Psoas muscle (tissue), 8 donors: Measurements from ENCODE around the gene FBLN1. TPM values are rescaled to one million over a fixed set of nuclear protein-coding genes. Genes with fewer than 3 reads are reported as not detected.

Experiments used
- ATAC-seq, 4 donors: fragments of 200-7000 bp; cut with Tn5 transposase; one replicate each; pipeline ENCODE4 v1.9.1; 2020; ENCODE audit warnings: moderate library complexity in 3 of 4, mild to moderate bottlenecking in 2 of 4
- DNase-seq, 2 donors: peaks; one replicate each; pipeline ENCODE4 v3.0.0-alpha.2; 2020
- H3K27ac ChIP-seq: fragments of 200-600 bp; one replicate; pipeline ENCODE4 v1.8.0; 2022
- H3K27me3 ChIP-seq, 3 donors: fragments of 200-600 bp in 1 of 3; one replicate each; pipeline versions ENCODE4 v1.6.1 to v1.8.0; 2013 to 2022; ENCODE audit warnings: low read length in 2 of 3, mild to moderate bottlenecking in 2 of 3, moderate library complexity in 1 of 3; ENCODE audit not compliant: insufficient read depth in 3 of 3
- H3K36me3 ChIP-seq, 2 donors: fragments of 200-600 bp in 1 of 2; one replicate each; pipeline versions ENCODE4 v1.6.1 to v1.8.0; 2013 to 2022; ENCODE audit warnings: low read depth in 1 of 2, mild to moderate bottlenecking in 1 of 2, moderate library complexity in 1 of 2; ENCODE audit not compliant: insufficient read depth in 1 of 2
- H3K4me1 ChIP-seq: fragments of 200-600 bp; one replicate; pipeline ENCODE4 v1.8.0; 2022
- H3K4me3 ChIP-seq: fragments of 200-600 bp; one replicate; pipeline ENCODE4 v1.8.0; 2022; ENCODE audit warnings: mild to moderate bottlenecking
- H3K9me3 ChIP-seq: fragments of 200-600 bp; one replicate; pipeline ENCODE4 v1.8.0; 2022
- WGBS, 3 donors: extraction: QIAGEN DNeasy Blood & Tissue Kit; methylation state at CpG; one replicate each; pipeline versions ENCODE4 v1.1.6 to v1.1.7; 2013; 5-methylcytosine and 5-hydroxymethylcytosine counted together
- intact Hi-C, 2 donors: fragments of 100-400 bp; cut with DNase I; formaldehyde crosslinking; loops; one replicate each; pipeline versions ENCODE4 v1.11.0 to v1.14.2; 2022
- polyA plus RNA-seq, 3 donors: library from polyadenylated mRNA; stranded (reverse); fragments of 200-250 nt; gene quantifications; one replicate each; pipeline ENCODE4 v1.2.3, GENCODE V29; 2013
- total RNA-seq, 4 donors: library from RNA; stranded (reverse); fragmentation: NEBNext Ultra II Directional in 2 of 4; extraction: Animal tissue kit (Norgen Biotek cat#: 25700) in 2 of 4; gene quantifications; one replicate each; pipeline versions ENCODE4 v1.2.1 to v1.2.4, GENCODE V29; 2021 to 2023
- TF ChIP-seq, protein P1 (sequence below): fragments of 200-600 bp; IDR thresholded peaks from one replicate; pipeline ENCODE4 v1.8.0; 2022; ENCODE audit warnings: antibody characterized with exemption
- donor health status: healthy with polysubstance abuse.
- donor health status: DM: no; HTN: no; CAD: no; lungs with moderate emphysema.
- donor health status: Bipolar disorder and iron deficiency.
- donor health status: healthy.
- donor health status: DM: yes; HTN: yes; CAD: no.
- donor health status: DM: no; HTN: no; CAD: no.
- donor health status: DM: no; HTN: no; CAD: no.
- donor health status: DM: yes; HTN: yes; CAD: no.

Gene FBLN1
- total and polyA plus RNA-seq, 7 donors, result 10.5 to 95.7 (median 19.3) TPM

DNA sequence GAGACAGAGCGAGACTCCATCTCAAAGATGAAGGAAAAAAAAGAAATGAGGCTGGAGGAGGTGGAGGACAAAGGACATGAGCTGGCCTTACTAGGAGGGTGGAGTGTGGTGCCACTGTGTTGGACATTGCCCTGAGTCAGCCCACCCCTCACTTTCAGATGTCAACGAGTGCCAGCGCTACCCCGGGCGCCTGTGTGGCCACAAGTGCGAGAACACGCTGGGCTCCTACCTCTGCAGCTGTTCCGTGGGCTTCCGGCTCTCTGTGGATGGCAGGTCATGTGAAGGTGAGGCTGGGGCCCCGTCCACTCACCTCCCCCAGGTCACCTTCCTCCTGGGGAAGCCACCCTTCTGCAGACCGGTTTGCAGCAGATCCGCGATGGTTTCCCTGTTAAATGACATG lies 40.6 kb downstream of the FBLN1 start:
- Histone ChIP-seq H3K9me3 (no peaks in the 10 kb centered on the region), H3K4me1 (peaks cover 2% of the 10 kb centered on the region), H3K27me3 (peaks cover 0 to 6% (median 0%) of the 10 kb centered on the region in 3 donors), H3K27ac (no peak overlapping the region), H3K36me3 (no peaks in the 10 kb centered on the region), H3K4me3 (no peak overlapping the region)
- DNase-seq (no peak), ATAC-seq (no peak)
- intact Hi-C loops, result no loop called here
- TF ChIP-seq, protein P1, sequence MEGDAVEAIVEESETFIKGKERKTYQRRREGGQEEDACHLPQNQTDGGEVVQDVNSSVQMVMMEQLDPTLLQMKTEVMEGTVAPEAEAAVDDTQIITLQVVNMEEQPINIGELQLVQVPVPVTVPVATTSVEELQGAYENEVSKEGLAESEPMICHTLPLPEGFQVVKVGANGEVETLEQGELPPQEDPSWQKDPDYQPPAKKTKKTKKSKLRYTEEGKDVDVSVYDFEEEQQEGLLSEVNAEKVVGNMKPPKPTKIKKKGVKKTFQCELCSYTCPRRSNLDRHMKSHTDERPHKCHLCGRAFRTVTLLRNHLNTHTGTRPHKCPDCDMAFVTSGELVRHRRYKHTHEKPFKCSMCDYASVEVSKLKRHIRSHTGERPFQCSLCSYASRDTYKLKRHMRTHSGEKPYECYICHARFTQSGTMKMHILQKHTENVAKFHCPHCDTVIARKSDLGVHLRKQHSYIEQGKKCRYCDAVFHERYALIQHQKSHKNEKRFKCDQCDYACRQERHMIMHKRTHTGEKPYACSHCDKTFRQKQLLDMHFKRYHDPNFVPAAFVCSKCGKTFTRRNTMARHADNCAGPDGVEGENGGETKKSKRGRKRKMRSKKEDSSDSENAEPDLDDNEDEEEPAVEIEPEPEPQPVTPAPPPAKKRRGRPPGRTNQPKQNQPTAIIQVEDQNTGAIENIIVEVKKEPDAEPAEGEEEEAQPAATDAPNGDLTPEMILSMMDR, result no peak
- WGBS, 3 donors, result 89 to 96% (median 94%) methylated on average over 12 to 13 of the region's 13 CpGs

DNA sequence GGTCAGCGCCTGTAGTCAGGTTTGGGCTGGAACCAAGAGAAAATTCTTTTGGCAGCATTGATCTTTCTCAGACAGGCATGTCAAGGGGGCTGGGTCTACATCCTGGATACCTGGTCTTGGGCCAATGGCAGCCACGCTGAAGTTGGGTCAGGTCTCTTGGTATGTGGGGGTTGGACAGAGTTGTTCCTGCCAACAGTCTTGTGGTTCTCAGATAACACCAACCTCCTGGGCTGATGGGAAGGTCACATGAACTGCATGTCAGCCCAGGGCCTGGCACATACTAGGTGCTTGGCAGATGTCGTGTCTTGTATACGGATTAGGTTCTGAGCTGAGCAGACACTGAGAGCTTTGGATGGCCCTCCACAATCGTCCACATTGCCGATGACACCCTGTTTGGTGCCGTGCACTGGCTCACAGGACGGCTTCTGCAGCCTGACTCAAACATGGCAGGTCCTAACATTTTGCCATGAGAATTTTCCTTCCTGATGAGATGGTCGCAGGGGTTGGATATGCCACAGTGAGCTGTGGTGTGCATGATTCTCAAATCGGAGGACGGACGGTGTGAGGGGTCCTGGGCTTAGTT lies 42.0 kb downstream of the FBLN1 start:
- 51 to 63% (median 54%) methylated on average over 12 of the region's 12 CpGs for WGBS, 3 donors
- H3K27me3 ChIP-seq, result peaks cover 0 to 6% (median 0%) of the 10 kb centered on the region in 3 donors
- H3K4me1 ChIP-seq, result no peaks in the 10 kb centered on the region
- intact Hi-C loops, result no loop called here
- no peaks in the 10 kb centered on the region for H3K9me3 ChIP-seq
- peak overlapping the region; percentile 48 for H3K27ac ChIP-seq
- TF ChIP-seq, protein P1, result no peak
- peak; percentile 75 to 90 (median 83) for ATAC-seq
- H3K36me3 ChIP-seq, result no peaks in the 10 kb centered on the region
- H3K4me3 ChIP-seq, result no peak overlapping the region
- DNase-seq, result no peak

DNA sequence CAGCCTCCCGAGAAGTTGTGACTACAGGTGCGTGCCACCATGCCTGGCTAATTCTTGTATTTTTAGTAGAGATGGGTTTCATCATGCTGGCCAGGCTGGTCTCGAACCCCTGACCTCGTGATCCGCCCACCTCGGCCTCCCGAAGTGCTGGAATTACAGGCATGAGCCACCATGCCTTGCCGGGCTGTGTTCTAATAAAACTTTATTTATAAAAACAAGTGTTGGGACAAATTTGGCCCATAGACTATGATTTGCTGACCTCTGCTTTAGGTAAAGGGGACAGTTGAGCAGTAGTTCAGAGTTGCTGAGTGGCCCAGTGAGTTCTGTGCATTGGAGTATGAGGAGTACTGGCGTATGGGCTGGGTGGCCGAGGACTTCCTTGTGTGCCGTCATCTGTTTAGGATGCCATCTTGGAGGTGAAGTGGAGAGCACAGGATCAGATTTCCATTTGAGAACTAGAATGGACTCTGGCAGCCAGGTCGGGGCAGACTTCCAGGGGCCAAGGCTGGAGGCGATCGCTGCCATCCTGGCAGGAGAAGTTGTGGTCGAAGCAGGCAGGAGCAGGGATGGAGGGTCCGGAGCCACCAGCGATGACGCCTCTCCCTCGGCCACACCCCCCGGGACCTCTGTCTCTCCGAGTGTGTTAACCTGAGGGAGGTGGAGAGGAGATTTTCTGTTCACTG lies 43.8 kb downstream of the FBLN1 start:
- Histone ChIP-seq H3K36me3 (no peaks in the 10 kb centered on the region), H3K4me1 (no peaks in the 10 kb centered on the region), H3K9me3 (no peaks in the 10 kb centered on the region), H3K27me3 (no peaks in the 10 kb centered on the region), H3K4me3 (no peak overlapping the region), H3K27ac (no peak overlapping the region)
- intact Hi-C loops, result no loop called here
- ATAC-seq, result no peak
- TF ChIP-seq, protein P1, result no peak
- DNase-seq, result no peak
- 74 to 84% (median 76%) methylated on average over 19 to 21 of the region's 21 CpGs for WGBS, 3 donors

DNA sequence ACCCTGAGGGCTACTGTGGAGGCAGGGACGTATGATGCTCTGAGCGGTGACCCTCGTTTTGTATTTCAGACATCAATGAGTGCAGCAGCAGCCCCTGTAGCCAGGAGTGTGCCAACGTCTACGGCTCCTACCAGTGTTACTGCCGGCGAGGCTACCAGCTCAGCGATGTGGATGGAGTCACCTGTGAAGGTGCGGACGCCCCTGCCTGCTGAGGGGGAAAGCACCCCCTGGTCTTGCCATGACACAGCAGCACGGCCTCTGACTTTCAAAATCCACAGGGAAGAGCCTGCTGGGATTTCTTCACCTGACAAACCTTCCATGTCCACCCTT lies 44.3 kb downstream of the FBLN1 start:
- ATAC-seq, result no peak

More for the DNA sequence above, 44.3 kb downstream of the FBLN1 start:
- no peaks in the 10 kb centered on the region for H3K4me1 ChIP-seq
- H3K27me3 ChIP-seq, result no peaks in the 10 kb centered on the region
- intact Hi-C loops, result no loop called here
- H3K9me3 ChIP-seq, result no peaks in the 10 kb centered on the region
- 89 to 94% (median 94%) methylated on average over 11 of the region's 11 CpGs for WGBS, 3 donors
- H3K36me3 ChIP-seq, result no peaks in the 10 kb centered on the region
- H3K4me3 ChIP-seq, result no peak overlapping the region
- no peak overlapping the region for H3K27ac ChIP-seq
- TF ChIP-seq, protein P1, result no peak
- DNase-seq, result peak in 1 of 2 donors; percentile 18
